Measurements from ENCODE around the gene NOXO1.

DNA sequence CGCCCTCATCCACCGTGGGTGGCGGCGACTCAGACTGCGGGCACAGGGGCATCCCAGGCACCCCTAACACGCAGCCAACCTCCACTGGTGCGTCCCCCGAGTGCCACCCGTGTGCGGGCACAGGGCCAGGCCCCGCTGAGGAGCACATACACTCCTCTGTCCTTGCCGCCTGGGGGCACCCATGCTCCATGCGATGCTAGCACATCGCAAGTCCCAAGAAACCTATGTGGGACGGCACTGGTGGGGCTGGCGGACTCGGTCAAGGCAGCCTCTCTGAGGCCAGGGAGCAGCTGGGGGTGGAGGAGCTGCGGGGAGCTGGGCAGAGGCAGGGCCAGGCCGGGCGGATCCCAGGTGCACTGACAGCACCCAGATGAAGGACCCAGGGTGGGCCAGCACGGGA, 24.4 kb upstream of the NOXO1 start:
- TF ChIP-seq POLR2A (IDR thresholded peaks at IDR 0.05; ENCODE audit: low read length) (no peak), GATA1 (IDR thresholded peaks at IDR 0.05; ENCODE audit: low read depth, low read length) (no peak)
